ENCODE results near the gene STMP1.
A peak's percentile ranks its signal among the peaks of the same experiment; 100 is the strongest.

The STMP1 gene

GRCh38 chr7:135645296-135645904 is 16.9 kb upstream of the STMP1 start:
- H3K9me3 ChIP-seq (ENCODE audit: control insufficient read depth, low read length): no peaks in the 10 kb centered on the region
- H3K4me3 ChIP-seq (ENCODE audit: insufficient read depth, low read depth, low read length): no peak overlapping the region
- no peaks in the 10 kb centered on the region for H3K4me1 ChIP-seq (ENCODE audit: control insufficient read depth, insufficient read depth, low read length)
- H3K36me3 ChIP-seq (ENCODE audit: control insufficient read depth, insufficient read depth, low read length): peaks cover 52% of the 10 kb centered on the region
- WGBS, 2 experiments: 79% methylated on average over 6 of the region's 6 CpGs
- no peaks in the 10 kb centered on the region for H3K27me3 ChIP-seq (ENCODE audit: control insufficient read depth, insufficient read depth, low read length, poor library complexity, severe bottlenecking)
- H3K27ac ChIP-seq (ENCODE audit: insufficient read depth, low read depth, low read length, poor library complexity, severe bottlenecking): no peak overlapping the region

DNA sequence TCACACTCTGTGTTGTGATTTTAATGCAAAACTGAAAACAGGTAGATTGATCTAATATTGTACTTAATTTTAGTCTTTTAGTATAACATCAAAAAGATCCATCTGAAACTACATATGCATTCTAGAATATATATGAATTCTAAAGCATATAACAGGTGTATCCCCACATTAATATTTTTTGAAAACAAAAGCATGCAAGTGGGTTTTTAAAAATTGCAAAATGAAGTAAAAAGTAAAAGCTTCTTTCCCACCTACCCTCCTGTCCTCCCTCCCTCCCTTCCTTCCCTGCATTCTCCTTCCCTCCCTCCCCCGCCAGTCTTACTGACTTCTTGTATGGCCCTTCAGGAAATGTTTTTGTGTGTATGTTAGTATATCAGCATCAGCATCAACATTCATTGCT is 14.6 kb upstream of the STMP1 start:
- Histone ChIP-seq H3K27ac (ENCODE audit: insufficient read depth, low read depth, low read length, poor library complexity, severe bottlenecking) (no peak overlapping the region), H3K9me3 (ENCODE audit: control insufficient read depth, low read length) (no peaks in the 10 kb centered on the region), H3K36me3 (ENCODE audit: control insufficient read depth, insufficient read depth, low read length) (peaks cover 32% of the 10 kb centered on the region), H3K27me3 (ENCODE audit: control insufficient read depth, insufficient read depth, low read length, poor library complexity, severe bottlenecking) (no peaks in the 10 kb centered on the region), H3K4me3 (ENCODE audit: insufficient read depth, low read depth, low read length) (no peak overlapping the region), H3K4me1 (ENCODE audit: control insufficient read depth, insufficient read depth, low read length) (no peaks in the 10 kb centered on the region)
- no CpG with 5 or more reads among the region's 1 CpG for WGBS, 2 experiments

DNA sequence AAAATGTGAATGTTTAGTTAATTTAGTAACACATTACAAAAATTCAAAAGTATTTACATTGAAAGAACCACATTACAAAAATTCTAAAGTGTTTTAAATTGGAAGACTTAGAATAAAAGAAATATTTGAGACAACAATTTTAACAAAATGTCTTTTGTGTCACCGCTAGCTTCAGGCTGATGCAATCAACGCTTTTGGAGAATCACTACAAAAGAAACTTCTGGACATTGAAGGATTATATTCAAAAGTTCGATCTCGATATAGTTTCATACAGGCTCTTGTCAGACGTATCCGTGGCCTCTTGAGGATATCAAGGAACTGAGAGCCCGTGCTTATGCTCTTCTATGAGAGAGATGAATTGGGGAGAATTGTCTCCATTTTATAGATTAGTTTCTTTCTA is 14.1 kb upstream of the STMP1 start:
- WGBS, 2 experiments: 95 to 96% methylated on average over 7 of the region's 7 CpGs
- Histone ChIP-seq H3K27me3 (ENCODE audit: control insufficient read depth, insufficient read depth, low read length, poor library complexity, severe bottlenecking) (no peaks in the 10 kb centered on the region), H3K36me3 (ENCODE audit: control insufficient read depth, insufficient read depth, low read length) (peaks cover 27% of the 10 kb centered on the region), H3K27ac (ENCODE audit: insufficient read depth, low read depth, low read length, poor library complexity, severe bottlenecking) (no peak overlapping the region), H3K9me3 (ENCODE audit: control insufficient read depth, low read length) (no peaks in the 10 kb centered on the region), H3K4me1 (ENCODE audit: control insufficient read depth, insufficient read depth, low read length) (peaks cover 4% of the 10 kb centered on the region), H3K4me3 (ENCODE audit: insufficient read depth, low read depth, low read length) (no peak overlapping the region)

DNA sequence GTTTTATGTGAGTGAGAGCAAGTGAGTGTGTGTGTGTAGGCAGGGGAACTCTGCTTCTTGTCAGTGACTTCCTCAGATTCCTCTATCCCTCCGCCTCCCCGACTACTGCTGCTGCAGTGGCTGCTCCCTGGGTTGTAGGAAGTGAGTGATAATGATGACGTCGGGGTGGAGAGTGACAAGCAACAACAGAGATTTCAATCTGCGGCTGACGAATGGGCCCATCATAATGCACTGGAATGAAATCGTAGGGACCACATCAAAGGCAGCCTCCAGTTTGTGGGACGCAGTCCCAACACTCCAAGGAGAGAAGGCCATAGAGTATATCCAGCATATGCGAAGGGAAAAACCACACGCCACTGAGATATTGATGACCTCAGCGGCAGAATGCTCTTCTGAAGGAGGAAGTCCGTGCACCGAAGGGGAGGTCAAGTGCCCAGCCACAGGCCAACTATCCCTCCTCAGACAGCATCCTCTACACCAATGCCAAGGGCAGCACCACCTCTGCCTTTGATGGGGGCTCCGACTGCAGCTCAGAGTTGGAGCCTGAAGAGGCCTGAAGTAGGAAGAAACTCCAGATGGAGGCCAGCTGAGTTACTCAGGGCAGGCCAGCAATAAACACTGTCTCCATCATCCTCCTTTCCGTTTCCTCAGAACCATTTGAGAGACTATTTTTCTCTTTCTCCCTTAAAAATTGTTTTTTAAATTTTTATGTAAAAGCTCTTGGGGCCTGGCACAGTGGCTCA is 11.3 kb upstream of the STMP1 start:
- WGBS, 2 experiments: 93 to 96% methylated on average over 15 of the region's 15 CpGs
- Histone ChIP-seq H3K4me1 (ENCODE audit: control insufficient read depth, insufficient read depth, low read length) (peaks cover 7% of the 10 kb centered on the region), H3K36me3 (ENCODE audit: control insufficient read depth, insufficient read depth, low read length) (peaks cover 13% of the 10 kb centered on the region), H3K27ac (ENCODE audit: insufficient read depth, low read depth, low read length, poor library complexity, severe bottlenecking) (peak overlapping the region; percentile 36), H3K4me3 (ENCODE audit: insufficient read depth, low read depth, low read length) (no peak overlapping the region), H3K9me3 (ENCODE audit: control insufficient read depth, low read length) (no peaks in the 10 kb centered on the region), H3K27me3 (ENCODE audit: control insufficient read depth, insufficient read depth, low read length, poor library complexity, severe bottlenecking) (no peaks in the 10 kb centered on the region)

- Histone ChIP-seq H3K9me3 (ENCODE audit: control insufficient read depth, low read length) (no peaks in the 10 kb centered on the region), H3K27ac (ENCODE audit: insufficient read depth, low read depth, low read length, poor library complexity, severe bottlenecking) (no peak overlapping the region), H3K27me3 (ENCODE audit: control insufficient read depth, insufficient read depth, low read length, poor library complexity, severe bottlenecking) (no peaks in the 10 kb centered on the region), H3K4me3 (ENCODE audit: insufficient read depth, low read depth, low read length) (no peak overlapping the region), H3K4me1 (ENCODE audit: control insufficient read depth, insufficient read depth, low read length) (peaks cover 7% of the 10 kb centered on the region), H3K36me3 (ENCODE audit: control insufficient read depth, insufficient read depth, low read length) (no peaks in the 10 kb centered on the region)
- WGBS, 2 experiments: 80 to 82% methylated on average over 12 of the region's 12 CpGs
These were observed 8.8 kb upstream of the STMP1 start for GRCh38 chr7:135653340-135654080.

DNA sequence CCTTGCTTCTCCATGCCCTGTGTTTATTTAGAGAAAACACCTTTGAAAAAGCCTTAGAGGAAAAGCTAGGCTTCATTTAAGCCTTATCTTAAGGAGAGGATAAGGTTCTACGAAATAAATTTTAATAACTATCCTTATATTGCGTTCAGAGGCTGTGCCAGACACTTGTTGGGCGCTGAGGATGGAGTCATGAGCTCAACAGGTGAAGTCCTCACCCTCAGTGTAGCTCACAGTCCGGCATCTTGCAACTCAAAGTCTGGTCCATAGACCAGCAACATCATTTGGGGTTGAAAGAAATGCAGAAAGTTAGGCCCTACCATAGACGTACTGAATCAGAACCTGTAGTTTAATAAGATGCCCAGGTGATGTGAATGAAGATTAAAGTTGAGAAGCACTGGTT is 3.8 kb upstream of the STMP1 start:
- Histone ChIP-seq H3K36me3 (ENCODE audit: control insufficient read depth, insufficient read depth, low read length) (no peaks in the 10 kb centered on the region), H3K4me1 (ENCODE audit: control insufficient read depth, insufficient read depth, low read length) (peaks cover 4% of the 10 kb centered on the region), H3K4me3 (ENCODE audit: insufficient read depth, low read depth, low read length) (no peak overlapping the region), H3K27me3 (ENCODE audit: control insufficient read depth, insufficient read depth, low read length, poor library complexity, severe bottlenecking) (no peaks in the 10 kb centered on the region), H3K27ac (ENCODE audit: insufficient read depth, low read depth, low read length, poor library complexity, severe bottlenecking) (no peak overlapping the region), H3K9me3 (ENCODE audit: control insufficient read depth, low read length) (no peaks in the 10 kb centered on the region)
- 96 to 98% methylated on average over 5 of the region's 5 CpGs for WGBS, 2 experiments

GRCh38 chr7:135659159-135659846 is 3.0 kb upstream of the STMP1 start:
- H3K36me3 ChIP-seq (ENCODE audit: control insufficient read depth, insufficient read depth, low read length): no peaks in the 10 kb centered on the region
- no peak overlapping the region for H3K27ac ChIP-seq (ENCODE audit: insufficient read depth, low read depth, low read length, poor library complexity, severe bottlenecking)
- peaks cover 10% of the 10 kb centered on the region for H3K4me1 ChIP-seq (ENCODE audit: control insufficient read depth, insufficient read depth, low read length)
- no peak overlapping the region for H3K4me3 ChIP-seq (ENCODE audit: insufficient read depth, low read depth, low read length)
- no peaks in the 10 kb centered on the region for H3K9me3 ChIP-seq (ENCODE audit: control insufficient read depth, low read length)
- no peaks in the 10 kb centered on the region for H3K27me3 ChIP-seq (ENCODE audit: control insufficient read depth, insufficient read depth, low read length, poor library complexity, severe bottlenecking)
- WGBS, 2 experiments: 87% methylated on average over 9 of the region's 9 CpGs

DNA sequence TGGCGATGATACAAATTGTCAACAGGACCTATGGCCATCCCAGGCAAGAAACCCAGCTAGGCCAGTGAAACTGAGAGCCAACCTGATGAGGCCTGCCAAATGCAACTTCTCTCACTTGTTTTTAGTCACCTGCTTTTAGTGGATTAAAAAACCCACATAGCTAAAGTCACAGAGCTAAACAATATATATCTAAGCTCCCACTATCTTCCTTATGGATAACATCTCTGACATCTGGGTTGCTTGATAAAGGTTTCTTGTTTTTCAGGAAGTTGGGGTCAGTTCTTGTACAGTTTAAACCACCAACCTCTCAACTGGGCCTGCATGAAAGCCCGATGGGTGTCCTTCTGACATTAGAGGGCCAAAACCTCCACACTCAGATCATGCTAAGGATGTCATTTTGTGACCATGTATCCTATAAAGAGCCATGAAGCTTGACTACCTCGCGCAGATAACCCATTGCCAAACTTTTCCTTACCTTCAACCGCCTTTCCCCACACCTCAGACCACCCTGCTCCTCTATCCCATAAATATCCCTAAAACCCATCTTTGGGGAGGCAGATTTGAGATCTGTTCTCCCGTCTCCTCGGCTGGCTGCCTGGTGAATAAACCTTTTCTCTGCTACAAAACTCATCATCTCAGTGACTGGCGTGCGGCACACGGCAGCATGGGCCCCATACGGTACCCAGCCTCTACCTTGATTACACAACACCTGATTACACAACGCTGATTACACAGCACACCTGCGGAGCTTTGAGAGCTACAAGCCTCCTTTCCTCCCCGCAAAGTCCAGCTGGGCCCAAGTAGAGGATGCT is 797 bp upstream of the STMP1 start:
- no peaks in the 10 kb centered on the region for H3K36me3 ChIP-seq (ENCODE audit: control insufficient read depth, insufficient read depth, low read length)
- 84 to 86% methylated on average over 14 of the region's 14 CpGs for WGBS, 2 experiments
- peak overlapping the region; percentile 96 for H3K4me3 ChIP-seq (ENCODE audit: insufficient read depth, low read depth, low read length)
- no peak overlapping the region for H3K27ac ChIP-seq (ENCODE audit: insufficient read depth, low read depth, low read length, poor library complexity, severe bottlenecking)
- no peaks in the 10 kb centered on the region for H3K9me3 ChIP-seq (ENCODE audit: control insufficient read depth, low read length)
- H3K4me1 ChIP-seq (ENCODE audit: control insufficient read depth, insufficient read depth, low read length): peaks cover 10% of the 10 kb centered on the region
- no peaks in the 10 kb centered on the region for H3K27me3 ChIP-seq (ENCODE audit: control insufficient read depth, insufficient read depth, low read length, poor library complexity, severe bottlenecking)

DNA sequence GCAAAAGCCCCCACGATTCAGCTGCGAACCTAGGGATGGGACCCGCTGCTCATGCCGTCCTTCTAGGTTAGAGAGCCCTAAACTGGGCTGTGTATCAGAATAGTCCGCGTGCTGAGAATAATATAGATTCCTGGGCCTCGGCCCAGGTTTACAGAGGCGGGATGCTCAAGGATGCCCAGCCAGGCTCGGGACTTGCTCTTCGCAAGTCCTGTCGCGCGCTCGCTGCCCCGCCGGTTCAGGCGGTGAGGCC is 266 bp upstream of the STMP1 start:
- peak overlapping the region; percentile 96 for H3K4me3 ChIP-seq (ENCODE audit: insufficient read depth, low read depth, low read length)
- H3K9me3 ChIP-seq (ENCODE audit: control insufficient read depth, low read length): no peaks in the 10 kb centered on the region
- WGBS, 2 experiments: 18 to 19% methylated on average over 17 of the region's 17 CpGs
- H3K36me3 ChIP-seq (ENCODE audit: control insufficient read depth, insufficient read depth, low read length): no peaks in the 10 kb centered on the region
- H3K27me3 ChIP-seq (ENCODE audit: control insufficient read depth, insufficient read depth, low read length, poor library complexity, severe bottlenecking): no peaks in the 10 kb centered on the region
- H3K27ac ChIP-seq (ENCODE audit: insufficient read depth, low read depth, low read length, poor library complexity, severe bottlenecking): no peak overlapping the region
- peaks cover 10% of the 10 kb centered on the region for H3K4me1 ChIP-seq (ENCODE audit: control insufficient read depth, insufficient read depth, low read length)
